AG08395 (cell line): Measurements from ENCODE around the gene PRMT2.

Experiments used
- DNase-seq: peaks from one replicate; pipeline ENCODE4 v3.0.0; 2012; ENCODE audit warnings: mixed read lengths, low spot score

Gene PRMT2

DNA sequence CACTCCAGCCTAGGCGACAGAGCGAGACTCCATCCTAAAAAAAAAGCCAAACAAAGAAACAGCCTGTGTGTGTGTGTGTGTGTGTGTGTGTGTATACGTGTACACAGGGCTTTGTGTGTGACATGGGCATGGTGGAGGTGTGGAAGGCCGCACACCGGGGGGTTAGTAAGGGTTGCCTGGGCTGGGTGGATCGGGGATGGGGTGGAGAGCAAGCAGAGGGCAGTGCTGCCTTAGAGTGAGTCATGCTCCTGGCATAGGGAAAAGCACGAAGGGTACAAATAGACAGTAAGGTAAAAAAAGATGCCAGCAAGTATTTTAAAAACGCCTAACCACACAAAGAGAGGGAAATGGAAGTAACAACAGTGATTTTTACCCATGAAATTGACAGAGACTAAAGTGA is 6.2 kb downstream of the PRMT2 start:
- DNase-seq: no peak

DNA sequence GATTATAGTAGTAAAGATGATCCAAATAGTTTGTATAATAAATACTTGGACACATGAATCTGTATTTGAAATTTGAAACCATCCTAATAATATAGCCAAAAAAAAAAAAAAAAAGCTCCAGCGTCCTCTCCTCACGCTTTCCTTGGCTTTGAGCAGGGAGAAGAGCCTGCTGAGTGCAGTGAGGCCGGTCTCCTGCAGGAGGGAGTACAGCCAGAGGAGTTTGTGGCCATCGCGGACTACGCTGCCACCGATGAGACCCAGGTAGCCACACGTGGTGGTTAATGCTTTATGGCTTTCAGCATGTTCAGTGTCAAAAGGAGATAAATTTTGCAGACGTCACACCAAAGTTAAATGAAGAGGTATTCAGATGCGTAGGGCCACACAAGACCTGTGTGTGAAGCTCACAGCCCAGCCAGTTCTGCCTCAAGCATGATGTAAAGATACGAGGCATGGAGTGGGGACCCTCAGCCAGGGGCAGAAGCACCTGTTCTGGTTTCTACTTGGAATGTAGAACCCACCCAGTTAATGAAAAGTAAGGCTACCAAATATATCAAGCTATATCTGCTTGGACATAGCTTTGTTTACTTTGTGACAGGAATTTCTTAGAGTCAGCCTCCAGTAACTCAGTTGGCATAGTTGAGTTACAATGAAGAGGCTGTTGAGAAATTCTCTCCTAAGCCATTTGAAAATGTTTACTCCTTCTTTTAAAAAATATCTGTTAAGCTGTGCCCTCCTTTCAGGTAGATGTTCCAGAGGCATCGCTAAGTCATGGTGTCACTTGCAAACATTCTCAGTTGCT is 8.1 kb downstream of the PRMT2 start:
- no peak for DNase-seq

DNA sequence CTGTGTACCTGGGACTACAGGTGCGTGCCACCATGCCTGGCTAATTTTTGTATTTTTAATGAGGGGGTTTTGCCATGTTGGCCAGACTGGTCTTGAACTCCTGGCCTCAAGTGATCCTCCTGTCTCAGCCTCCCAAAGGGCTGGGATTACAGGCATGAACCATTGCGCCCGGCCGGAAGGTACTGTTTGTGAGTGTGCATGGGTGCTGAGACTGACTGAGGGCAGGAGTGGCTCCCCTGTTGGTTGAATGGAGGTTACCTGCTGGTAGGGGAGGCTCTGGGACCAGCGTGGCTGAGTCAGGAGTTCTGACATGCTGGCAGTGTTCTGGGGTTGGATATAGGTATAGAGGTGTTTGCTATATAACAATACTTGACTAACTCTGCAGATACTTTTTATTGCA is 10.4 kb downstream of the PRMT2 start:
- no peak for DNase-seq

DNA sequence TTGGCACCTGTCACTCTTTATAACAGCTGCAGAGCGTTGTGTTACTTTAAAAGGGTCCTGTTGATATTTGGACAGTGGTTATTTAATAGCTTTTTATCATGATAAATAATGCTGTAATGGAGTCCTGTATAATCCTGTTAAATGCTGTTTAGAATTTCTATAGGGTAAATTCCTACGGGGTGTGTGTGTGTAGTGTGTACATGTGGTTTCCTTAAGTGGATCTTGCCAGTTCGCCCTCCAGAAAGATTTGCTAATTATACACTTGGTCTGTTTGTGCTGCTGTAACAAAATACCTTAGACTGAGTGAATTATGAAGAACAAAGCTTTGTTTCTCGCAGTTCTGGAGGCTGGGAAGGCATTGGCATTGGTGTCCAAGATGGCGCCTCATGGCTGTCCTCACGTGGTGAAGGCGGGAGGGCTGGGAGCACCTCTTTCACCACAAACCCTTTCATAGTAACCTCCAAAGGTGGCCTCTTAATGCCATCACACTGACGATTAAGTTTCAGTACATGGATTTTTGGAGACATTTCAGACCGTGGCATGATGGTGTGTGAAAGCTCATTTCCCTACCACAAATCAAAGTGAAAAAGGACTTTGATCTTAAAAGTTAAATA is 11.2 kb downstream of the PRMT2 start:
- no peak for DNase-seq

DNA sequence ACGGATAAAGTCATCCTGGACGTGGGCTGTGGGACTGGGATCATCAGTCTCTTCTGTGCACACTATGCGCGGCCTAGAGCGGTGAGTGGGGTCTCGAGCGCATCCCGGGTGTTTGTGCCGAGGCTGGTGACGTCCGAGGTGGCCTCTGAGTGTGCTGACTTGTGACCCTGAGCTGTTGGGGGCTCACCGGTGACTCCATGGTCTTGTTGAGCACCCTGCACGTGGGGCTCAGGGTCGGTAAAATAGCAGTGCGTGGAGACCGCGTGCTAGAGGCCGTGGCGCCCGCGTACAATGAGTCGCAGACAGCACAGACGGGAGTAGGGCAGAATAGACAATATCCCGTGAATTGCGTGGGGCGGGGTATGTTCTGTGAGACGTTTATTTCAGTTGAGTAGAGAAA is 13.1 kb downstream of the PRMT2 start:
- DNase-seq: no peak

DNA sequence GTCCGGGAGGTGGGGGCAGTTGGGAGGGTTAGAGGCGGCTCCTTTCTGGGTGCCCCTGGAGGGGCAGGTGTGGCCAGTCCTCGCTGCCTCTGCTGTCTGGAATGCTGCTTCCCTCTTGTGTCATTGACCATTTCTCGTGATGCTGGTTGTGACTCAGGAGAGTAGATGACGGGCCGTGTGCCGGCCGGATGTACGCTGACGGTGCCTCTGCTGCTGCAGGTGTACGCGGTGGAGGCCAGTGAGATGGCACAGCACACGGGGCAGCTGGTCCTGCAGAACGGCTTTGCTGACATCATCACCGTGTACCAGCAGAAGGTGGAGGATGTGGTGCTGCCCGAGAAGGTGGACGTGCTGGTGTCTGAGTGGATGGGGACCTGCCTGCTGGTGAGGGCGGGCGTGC is 13.9 kb downstream of the PRMT2 start:
- DNase-seq: no peak

DNA sequence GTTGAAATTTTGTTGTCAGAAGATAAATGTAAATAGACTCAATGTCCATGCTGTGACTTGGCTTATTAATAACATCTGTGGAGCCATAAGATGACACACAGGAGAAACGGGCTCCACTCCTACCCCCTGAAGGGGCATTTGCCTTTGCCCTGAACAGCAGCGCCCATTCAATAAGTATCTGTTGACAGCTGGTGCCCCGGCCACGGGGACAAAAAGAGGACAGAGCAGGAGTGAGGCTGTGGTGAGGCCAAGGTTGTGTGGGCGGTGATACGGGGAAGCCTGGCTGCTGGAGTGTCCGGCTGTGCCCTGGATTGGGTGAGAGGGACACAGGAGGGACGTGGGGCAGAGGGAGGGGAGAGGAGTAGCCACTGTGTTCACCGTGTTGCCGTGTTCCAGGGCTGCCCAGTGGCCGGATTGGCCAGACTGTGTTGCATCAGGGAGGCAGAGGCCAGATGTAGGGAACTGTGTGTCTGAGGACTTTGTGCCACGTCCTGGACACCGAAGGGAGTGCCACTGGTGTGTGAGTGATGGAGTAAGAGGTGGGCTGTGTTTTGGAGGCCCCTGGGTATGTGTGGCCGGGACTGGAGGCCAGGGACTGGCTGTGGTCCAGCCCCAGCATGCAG is 15.1 kb downstream of the PRMT2 start:
- no peak for DNase-seq

DNA sequence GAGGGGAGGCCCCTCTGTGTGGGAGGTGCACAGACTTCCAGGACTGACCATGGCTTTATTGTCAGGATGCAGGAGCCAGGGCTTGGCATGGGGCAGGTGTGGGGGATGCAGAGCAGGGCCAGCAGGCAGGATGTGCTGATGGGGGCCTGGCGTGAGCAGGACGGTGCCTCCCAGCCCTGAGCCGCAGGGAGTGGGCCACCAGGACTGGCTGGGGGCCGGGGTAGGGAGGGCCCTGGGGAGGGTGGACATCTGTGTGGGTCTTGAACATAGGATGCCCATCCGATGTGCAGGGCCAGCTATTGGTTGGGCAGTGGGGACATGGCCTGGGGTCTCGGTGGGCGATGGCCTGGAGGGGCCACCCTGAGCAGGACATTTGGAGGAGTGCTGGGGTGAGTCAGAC is 15.6 kb downstream of the PRMT2 start:
- DNase-seq: no peak

DNA sequence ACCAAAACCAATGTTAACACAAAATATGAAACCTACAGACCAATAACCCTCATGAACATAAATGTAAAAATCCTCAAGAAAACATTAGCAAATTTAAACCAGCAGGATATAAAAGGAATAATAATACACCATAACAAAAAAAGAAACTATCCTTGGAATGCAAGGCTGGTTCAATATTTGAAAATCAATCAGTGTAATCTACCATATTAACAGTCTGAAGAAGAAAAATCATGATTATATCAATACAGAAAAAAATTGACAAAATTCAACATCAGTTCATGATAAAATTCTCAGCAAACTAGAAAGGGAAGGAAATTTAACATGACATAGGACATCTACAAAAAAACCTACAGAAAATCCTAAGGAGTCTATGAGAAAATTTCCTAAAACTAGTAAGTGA is 19.8 kb downstream of the PRMT2 start:
- DNase-seq: no peak

DNA sequence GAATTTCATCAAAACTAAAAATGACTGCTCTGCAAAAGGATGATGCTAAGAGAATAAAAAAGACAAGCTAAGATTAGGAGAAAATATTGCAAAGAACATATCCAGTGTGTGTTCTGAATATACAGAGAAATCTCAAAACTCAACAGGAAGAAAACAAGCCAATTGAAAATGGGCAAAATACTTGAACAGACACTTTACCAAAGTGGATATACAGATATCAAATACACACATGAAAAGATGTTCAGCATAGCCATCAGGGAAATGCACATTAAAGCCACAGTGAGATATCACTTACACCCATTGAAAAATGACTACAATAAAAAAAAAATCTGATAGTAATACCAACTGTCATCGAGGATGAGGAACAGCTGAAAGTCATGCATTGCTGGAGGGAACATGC is 21.3 kb downstream of the PRMT2 start:
- no peak for DNase-seq

DNA sequence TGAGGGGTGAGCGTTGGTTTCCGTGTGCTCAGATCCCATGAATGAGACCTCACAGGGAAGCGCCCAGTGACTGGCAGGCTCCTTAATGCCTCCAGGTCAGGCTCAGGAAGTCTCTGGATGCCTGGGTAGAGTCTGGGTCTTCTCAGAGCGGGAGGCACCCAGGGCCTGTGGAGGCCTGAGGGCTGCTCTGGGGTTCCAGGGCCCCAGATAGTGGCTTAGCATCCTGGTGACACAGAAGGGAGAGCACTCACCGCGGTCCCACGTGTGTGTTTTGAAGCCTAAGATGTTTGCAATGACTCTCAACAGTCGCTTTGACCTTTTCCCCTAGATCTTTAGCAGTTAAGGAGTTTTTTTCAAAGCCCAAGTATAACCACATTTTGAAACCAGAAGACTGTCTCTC is 25.0 kb downstream of the PRMT2 start:
- no peak for DNase-seq

- DNase-seq: peak; percentile 95
These were observed 25.7 kb downstream of the PRMT2 start for GRCh38 chr21:46661211-46661625.

- DNase-seq: no peak
These were observed 26.3 kb downstream of the PRMT2 start for GRCh38 chr21:46661642-46662366.

- no peak for DNase-seq
These were observed 26.8 kb downstream of the PRMT2 start for GRCh38 chr21:46662367-46662654.

- DNase-seq: no peak
These were observed 27.5 kb downstream of the PRMT2 start for GRCh38 chr21:46662765-46663500.

- DNase-seq: no peak
These were observed 28.3 kb downstream of the PRMT2 start for GRCh38 chr21:46663754-46664153.

GRCh38 chr21:46664316-46664995 is 29.0 kb downstream of the PRMT2 start:
- DNase-seq: no peak

GRCh38 chr21:46665566-46665965 is 30.1 kb downstream of the PRMT2 start:
- no peak for DNase-seq

- peak; percentile 9 for DNase-seq
These were observed 31.7 kb downstream of the PRMT2 start for GRCh38 chr21:46666941-46667740.

GRCh38 chr21:46667741-46668380 is 32.4 kb downstream of the PRMT2 start:
- DNase-seq: peak; percentile 17
